ENCODE results near the gene ZBTB1.

Gene ZBTB1, protein sequence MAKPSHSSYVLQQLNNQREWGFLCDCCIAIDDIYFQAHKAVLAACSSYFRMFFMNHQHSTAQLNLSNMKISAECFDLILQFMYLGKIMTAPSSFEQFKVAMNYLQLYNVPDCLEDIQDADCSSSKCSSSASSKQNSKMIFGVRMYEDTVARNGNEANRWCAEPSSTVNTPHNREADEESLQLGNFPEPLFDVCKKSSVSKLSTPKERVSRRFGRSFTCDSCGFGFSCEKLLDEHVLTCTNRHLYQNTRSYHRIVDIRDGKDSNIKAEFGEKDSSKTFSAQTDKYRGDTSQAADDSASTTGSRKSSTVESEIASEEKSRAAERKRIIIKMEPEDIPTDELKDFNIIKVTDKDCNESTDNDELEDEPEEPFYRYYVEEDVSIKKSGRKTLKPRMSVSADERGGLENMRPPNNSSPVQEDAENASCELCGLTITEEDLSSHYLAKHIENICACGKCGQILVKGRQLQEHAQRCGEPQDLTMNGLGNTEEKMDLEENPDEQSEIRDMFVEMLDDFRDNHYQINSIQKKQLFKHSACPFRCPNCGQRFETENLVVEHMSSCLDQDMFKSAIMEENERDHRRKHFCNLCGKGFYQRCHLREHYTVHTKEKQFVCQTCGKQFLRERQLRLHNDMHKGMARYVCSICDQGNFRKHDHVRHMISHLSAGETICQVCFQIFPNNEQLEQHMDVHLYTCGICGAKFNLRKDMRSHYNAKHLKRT

DNA sequence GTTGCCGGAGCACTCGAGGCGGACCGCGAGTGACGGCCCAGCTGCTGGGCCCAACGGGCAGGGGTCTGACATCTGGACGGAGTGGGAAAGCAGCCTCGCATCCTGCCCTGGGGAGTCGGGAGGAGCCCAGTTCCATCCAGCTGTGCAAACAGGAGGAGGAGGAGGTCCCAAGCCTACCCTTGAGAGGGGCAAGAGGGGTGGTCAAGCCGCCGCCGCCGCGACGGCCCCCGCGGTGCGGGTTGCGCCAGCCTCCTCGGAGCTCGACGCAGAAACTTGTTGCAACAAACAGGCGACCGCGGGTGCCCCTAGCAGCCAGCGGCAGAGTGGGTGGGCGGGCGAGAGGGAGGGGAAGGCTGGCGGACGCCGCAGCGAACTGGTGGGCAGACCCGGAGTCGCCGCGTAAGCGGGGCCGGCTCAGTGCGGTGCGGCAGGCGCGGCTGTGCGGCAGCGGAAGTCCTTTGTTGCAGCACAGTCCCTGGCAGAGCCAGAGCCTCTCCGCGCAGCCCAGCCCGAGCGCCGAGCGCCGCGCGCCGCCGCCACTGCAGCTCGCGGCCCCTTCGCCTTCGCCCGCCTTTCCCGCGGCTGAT is at the start of gene ZBTB1:
TSS of gene ZBTB1 (plus strand) at position 461 of the 587 bp plus-strand sequence. CDS start 16,735 bp downstream, outside the sequence.
- peak; percentile 90 for DNase-seq

DNA sequence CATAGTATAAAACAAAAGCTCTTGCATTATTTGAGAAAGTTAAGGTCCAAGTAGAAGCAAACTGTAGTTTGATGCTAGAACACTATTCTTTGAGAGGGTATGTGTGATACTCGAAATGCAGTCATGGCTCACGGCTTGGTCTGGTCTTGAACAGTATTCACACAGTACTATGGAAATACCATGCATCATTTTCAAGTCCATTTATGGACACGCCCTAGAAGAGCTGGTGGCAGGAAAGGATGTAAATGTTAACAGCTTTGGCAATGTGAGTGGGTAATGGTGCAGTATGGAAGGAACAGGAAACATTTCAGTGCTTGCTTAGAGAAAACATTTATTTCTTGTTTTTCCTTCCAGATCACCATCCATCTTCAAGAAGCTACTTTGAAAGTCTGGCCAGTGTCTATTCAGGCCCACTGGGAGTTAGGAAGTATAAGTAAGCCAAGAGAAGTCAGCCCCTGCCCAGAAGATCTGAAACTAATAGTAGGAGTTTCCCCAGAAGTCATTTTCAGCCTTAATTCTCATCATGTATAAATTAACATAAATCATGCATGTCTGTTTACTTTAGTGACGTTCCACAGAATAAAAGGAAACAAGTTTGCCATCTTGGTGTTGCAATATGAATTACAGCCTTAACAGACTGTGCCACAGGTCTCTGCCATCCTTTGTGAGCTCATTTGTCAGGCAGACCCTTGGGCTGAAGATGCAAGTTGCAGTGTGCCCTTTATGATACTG is 45.0 kb upstream of the ZBTB1 start:
- DNase-seq: no peak

DNA sequence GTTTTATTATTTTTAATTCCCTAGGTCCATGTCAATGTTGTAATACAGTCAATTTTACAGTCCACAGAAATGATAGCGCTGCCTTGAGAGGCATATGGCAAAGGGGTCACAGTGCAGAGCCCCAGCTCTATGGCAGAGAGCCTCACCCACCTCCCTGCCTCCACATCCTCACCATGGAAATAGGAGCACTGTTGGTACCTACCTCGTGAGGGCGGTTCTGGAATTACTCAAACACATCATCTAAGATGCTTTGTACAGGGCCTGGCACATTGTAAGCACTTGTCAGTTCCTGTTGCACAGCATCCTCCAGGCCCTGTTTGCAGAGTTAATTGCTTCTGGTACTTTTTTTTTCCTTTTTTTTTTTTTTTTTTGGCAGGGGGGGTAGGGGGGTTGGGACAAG is 43.3 kb upstream of the ZBTB1 start:
- no peak for DNase-seq

DNA sequence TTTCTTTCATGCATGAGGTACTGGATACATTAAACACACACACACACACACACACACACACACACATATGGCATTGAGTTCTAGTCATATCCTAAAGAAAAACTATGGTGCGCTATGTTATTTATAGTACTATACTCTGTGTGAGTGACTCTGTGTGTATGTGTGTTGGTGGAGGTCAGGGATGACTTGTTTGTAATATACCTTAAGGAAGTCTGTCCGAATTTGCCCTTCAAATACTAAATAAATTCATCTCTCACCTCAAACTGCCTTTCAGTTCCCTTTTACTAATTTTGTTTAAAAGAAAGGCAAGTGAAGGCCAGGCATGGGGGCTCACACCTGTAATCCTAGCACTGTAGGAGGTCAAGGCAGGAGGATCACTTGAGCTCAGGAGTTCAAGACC is 41.4 kb upstream of the ZBTB1 start:
- no peak for DNase-seq

GRCh38 chr14:64463873-64464272 is 40.7 kb upstream of the ZBTB1 start:
- DNase-seq: no peak

- DNase-seq: no peak
Observed at GRCh38 chr14:64464651-64465050, 39.9 kb upstream of the ZBTB1 start.

DNA sequence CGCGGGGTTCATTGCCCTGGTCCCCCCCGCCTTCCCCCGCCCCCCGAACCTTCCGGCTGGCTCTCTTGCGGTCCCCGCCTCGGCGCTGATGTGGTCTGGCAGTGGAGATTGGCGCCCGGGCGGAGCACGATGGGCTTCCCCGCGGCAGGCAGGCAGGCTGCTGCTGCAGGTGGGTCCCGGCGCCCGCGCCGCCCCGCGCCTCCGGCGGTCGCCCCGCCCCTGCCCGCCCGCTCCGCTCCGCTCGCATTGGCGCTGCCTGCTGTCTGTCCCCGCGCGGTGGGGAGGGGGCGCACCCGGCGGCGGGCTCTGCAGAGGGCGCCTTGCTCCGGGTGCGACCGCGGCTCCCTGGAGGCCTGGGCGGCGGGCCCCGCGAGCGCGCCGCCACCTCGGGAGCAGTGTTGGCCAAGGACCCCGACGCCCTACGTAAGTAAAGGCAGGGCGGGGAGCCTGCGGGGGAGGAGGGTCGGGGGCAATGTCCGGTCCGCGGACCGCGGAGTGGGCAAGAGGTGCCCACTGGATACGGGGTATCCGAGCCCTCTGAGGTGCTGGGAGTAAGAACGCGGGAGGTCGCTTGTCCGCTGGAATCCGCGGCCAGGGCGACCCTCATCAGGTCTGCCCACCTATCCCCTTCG is 39.3 kb upstream of the ZBTB1 start, which contains the start of gene AKAP5:
TSS of gene AKAP5 (plus strand) at position 309 of the 632 bp plus-strand sequence. CDS start 2,896 bp downstream, outside the sequence.
- DNase-seq: peak; percentile 49

- no peak for DNase-seq
Observed at GRCh38 chr14:64465831-64466554, 38.6 kb upstream of the ZBTB1 start.

DNA sequence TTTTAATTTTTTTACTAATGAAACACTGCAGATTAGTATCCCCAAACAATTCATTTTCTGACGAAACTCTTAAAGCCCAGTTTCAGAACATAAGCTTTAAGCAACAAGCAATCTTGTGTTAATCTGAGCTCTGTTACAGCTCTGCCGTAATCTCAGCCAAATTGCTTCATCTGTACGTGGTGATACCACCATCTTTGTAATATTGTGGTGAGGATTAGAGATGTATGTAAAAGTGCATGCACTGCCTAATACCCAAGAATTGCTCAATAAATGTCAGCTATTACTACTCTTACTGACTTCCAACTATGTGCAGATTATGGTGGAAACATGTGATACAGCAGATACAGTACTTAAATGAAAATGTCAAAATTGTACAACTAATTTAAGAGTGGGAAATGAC is 37.5 kb upstream of the ZBTB1 start:
- DNase-seq: no peak

GRCh38 chr14:64467566-64467965 is 37.0 kb upstream of the ZBTB1 start:
- DNase-seq: peak; percentile 34

- no peak for DNase-seq
Observed at GRCh38 chr14:64468451-64468850, 36.1 kb upstream of the ZBTB1 start.

DNA sequence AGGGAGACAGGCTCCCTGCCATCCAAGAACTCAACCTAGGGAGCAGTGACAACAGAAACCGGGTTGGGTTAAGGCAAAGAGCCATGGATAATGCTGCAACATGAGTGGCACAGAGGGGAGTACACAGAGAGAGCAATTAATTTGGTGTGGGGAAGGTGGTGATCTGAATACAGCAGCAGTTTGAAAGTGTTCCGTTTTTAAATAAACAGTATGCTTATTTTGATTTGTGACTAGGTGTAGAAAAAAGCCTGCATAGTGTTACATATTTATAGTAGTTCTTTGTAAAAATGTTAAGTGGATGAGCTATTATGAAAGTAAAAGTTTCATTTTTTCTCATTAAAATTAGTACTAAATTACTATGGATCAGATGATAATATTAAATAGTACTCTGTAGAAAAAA is 30.5 kb upstream of the ZBTB1 start:
- no peak for DNase-seq

DNA sequence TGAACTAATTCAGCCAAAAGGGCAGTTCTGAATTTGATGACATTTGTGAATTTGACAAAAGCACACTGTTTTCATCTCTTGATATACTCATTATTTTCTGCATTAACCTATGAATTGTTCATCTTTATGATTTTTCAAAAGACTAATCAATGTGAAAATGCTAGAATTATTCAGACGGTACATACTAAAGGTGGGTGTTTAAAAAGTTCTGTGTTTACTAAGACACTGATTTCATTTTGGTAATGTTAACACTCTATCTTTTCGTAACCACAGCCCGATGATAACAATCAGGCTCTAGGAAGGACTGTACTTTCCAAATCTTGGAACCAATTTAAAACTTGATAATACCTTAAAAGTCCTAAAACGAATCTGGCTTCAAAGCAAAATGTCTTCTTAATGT is 29.9 kb upstream of the ZBTB1 start:
- no peak for DNase-seq

- no peak for DNase-seq
Observed at GRCh38 chr14:64475585-64476273, 28.8 kb upstream of the ZBTB1 start.

GRCh38 chr14:64476438-64476837 is 28.1 kb upstream of the ZBTB1 start:
- no peak for DNase-seq

GRCh38 chr14:64478634-64479250 is 25.8 kb upstream of the ZBTB1 start:
- DNase-seq: no peak

- no peak for DNase-seq
Observed at GRCh38 chr14:64488590-64489099, 15.9 kb upstream of the ZBTB1 start.

- DNase-seq: no peak
Observed at GRCh38 chr14:64491637-64492036, 12.9 kb upstream of the ZBTB1 start.

DNA sequence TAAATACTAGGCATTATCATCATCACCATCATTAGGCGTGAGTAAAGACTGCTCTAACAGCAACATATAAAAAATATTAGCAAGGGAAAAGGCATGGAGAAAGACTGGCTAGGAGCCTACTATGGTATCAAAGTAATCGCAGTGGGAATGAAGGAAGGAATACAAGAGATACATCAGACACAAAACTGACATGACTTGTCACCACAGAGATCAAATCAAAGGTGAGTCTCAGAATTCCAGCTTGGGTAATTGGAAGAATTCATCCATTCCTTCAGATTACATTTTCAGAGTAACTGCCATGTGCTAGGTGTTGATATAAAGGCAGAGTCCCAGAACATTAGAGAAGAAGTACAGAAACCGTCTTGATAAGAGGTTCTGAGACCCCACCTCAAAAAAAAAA is 11.1 kb upstream of the ZBTB1 start:
- no peak for DNase-seq

DNA sequence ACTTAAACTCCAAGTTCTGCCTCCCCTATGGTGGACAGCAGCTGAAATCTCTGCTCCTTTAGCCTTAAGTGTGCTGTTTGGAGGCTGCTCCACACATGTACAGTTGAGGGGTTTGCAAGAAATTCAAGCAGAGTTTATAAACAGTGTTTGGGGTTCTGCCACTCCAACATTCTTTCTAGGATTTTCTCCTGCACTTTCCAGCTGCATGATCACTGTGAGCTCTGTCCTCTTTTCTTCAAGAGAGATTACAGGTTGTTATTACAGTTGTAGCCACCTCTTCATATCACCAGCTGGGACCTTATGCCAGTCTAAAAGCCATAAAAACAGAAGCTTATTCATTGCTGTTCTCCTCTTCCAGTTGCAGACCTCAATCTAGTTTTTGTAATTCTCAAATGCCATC is 9.3 kb upstream of the ZBTB1 start:
- no peak for DNase-seq

DNA sequence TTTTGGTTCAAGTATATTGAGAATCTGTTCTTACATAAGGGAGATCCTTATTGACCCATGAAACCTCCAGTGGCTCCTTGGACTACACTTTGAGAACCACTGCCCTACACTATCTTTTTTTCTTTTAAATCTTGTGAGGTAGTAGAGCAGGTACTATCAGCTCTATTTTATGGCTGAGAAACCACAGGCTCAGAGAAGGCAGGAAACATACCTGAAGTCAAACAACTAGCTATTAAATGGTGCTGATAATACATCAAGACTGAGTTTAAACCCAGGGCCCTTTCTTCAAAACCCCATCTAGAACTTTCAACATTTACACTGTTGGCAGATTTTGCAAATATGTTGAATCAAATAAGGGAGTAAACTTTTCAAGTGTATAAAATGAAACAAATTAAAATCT is 7.8 kb upstream of the ZBTB1 start:
- no peak for DNase-seq
